HCT116 (cell line): ENCODE measurements around the gene IFNW1. TPM values are rescaled to one million over a fixed set of nuclear protein-coding genes. Genes with fewer than 3 reads are reported as not detected.

Source experiments
- ATAC-seq: fragments of 200-7000 bp; cut with Tn5 transposase; 2 replicates; pipeline ENCODE4 v1.9.1; 2020; ENCODE audit warnings: mild to moderate bottlenecking, moderate library complexity
- BruUV-seq: library from RNA; stranded (reverse); fragments of 400-500 nt; replicated peaks from 2 replicates; lab custom pipeline; 2021; lab: Mats Ljungman, UMichigan
- CTCF ChIA-PET: fragments of 300-600 bp; sonication (Branson Sonifier 250); formaldehyde crosslinking; loops from one replicate; lab custom pipeline; 2021; ENCODE audit warnings: antibody characterized with exemption; lab: Charles Lee
- POLR2A ChIA-PET: fragments of 300-600, 350-600 bp; sonication (Branson Sonifier 250); formaldehyde crosslinking; loops from one replicate; lab custom pipeline; 2021; ENCODE audit warnings: antibody characterized with exemption; lab: Charles Lee
- RAD21 ChIA-PET, 2 experiments: fragments of 300-600 bp; sonication (Branson Sonifier 250); formaldehyde crosslinking; loops; one replicate each; lab custom pipeline; 2023; ENCODE audit warnings: low total read pairs in 2 of 2; ENCODE audit not compliant: uncharacterized antibody in 2 of 2, unreplicated experiment in 2 of 2, low non-redundant PET in 1 of 2; lab: Charles Lee
- DNase-seq: peaks from one replicate; pipeline ENCODE4 v3.0.0-alpha.2; 2010; ENCODE audit warnings: low read depth, low spot score
- H2AFZ ChIP-seq: fragments of 200-600 bp; shearing (Covaris generic), sonication (generic); 2 replicates; pipeline ENCODE4 v1.6.1; 2017; ENCODE audit warnings: low read depth, mixed run types, mixed read lengths, antibody characterized with exemption, low read length; ENCODE audit not compliant: poor library complexity, severe bottlenecking
- H3K27ac ChIP-seq: 2 replicates; pipeline ENCODE4 v1.5.1; 2012; ENCODE audit warnings: low read depth, low read length
- H3K27me3 ChIP-seq: fragments of 200-600 bp; sonication (generic); 2 replicates; pipeline ENCODE4 v1.6.1; 2016; ENCODE audit warnings: mixed run types, low read length, mixed read lengths; ENCODE audit not compliant: insufficient read depth
- H3K36me3 ChIP-seq, 2 experiments: fragments of 200-500 bp in 1 of 2; fragments of 200-600 bp in 1 of 2; sonication (Bioruptor generic) in 1 of 2; sonication (generic) in 1 of 2; 2 replicates each; pipeline versions ENCODE4 v1.5.1 to v1.6.1; 2014 to 2016; ENCODE audit warnings: low read length in 2 of 2, inconsistent platforms in 1 of 2, mixed read lengths in 1 of 2, mixed run types in 1 of 2; ENCODE audit not compliant: insufficient read depth in 2 of 2, control insufficient read depth in 1 of 2
- H3K4me1 ChIP-seq, 2 experiments: fragments of 200-600 bp in 1 of 2; sonication (generic) in 1 of 2; 2 replicates each; pipeline versions ENCODE4 v1.5.1 to v1.6.1; 2012 to 2017; ENCODE audit warnings: low read length in 2 of 2, inconsistent platforms in 1 of 2, mild to moderate bottlenecking in 1 of 2, mixed read lengths in 1 of 2, mixed run types in 1 of 2, moderate library complexity in 1 of 2; ENCODE audit not compliant: insufficient read depth in 2 of 2, control insufficient read depth in 1 of 2
- H3K4me2 ChIP-seq: fragments of 200-600 bp; sonication (generic); 2 replicates; pipeline ENCODE4 v1.6.1; 2017; ENCODE audit warnings: mixed run types, low read length, mixed read lengths
- H3K4me3 ChIP-seq, 2 experiments: fragments of 200-600 bp in 1 of 2; sonication (generic) in 1 of 2; replicated peaks in 1 of 2; 2 replicates each; pipeline ENCODE4 v1.5.1; 2011 to 2016; ENCODE audit warnings: low read length in 2 of 2, control low read depth in 1 of 2, low read depth in 1 of 2, mild to moderate bottlenecking in 1 of 2, mixed read lengths in 1 of 2, mixed run types in 1 of 2
- H3K79me2 ChIP-seq: fragments of 200-600 bp; sonication (generic); 2 replicates; pipeline ENCODE4 v1.6.1; 2017; ENCODE audit warnings: mild to moderate bottlenecking, mixed run types, low read length, moderate library complexity, mixed read lengths; ENCODE audit not compliant: insufficient read depth
- H3K9ac ChIP-seq: fragments of 200-600 bp; sonication (generic); 2 replicates; pipeline ENCODE4 v1.6.1; 2016; ENCODE audit warnings: low read length, mixed read lengths
- H3K9me2 ChIP-seq: fragments of 200-600 bp; sonication (generic), shearing (Covaris generic); 2 replicates; pipeline ENCODE4 v1.6.1; 2017; ENCODE audit warnings: mixed run types, mild to moderate bottlenecking, moderate library complexity; ENCODE audit not compliant: insufficient read depth
- H3K9me3 ChIP-seq, 2 experiments: fragments of 200-500 bp in 1 of 2; fragments of 200-600 bp in 1 of 2; sonication (Bioruptor generic) in 1 of 2; sonication (generic) in 1 of 2; 2 replicates each; pipeline ENCODE4 v1.6.1; 2014 to 2017; ENCODE audit warnings: low read length in 2 of 2, mixed read lengths in 2 of 2, inconsistent platforms in 1 of 2, low read depth in 1 of 2, mild to moderate bottlenecking in 1 of 2, mixed run types in 1 of 2, moderate library complexity in 1 of 2; ENCODE audit not compliant: control insufficient read depth in 1 of 2, insufficient read depth in 1 of 2
- H4K20me1 ChIP-seq: fragments of 200-600 bp; sonication (generic), shearing (Covaris generic); 2 replicates; pipeline ENCODE4 v1.6.1; 2017; ENCODE audit warnings: mixed run types, mild to moderate bottlenecking, moderate library complexity; ENCODE audit not compliant: insufficient read depth
- CBX3 ChIP-seq: IDR thresholded peaks from 2 replicates; pipeline ENCODE4 v1.6.1; 2012; ENCODE audit warnings: low read depth
- CEBPB ChIP-seq: IDR thresholded peaks from 2 replicates; pipeline ENCODE4 v1.6.1; 2012; ENCODE audit warnings: low read depth
- EGR1 ChIP-seq: IDR thresholded peaks from 2 replicates; pipeline ENCODE4 v1.6.1; 2012; ENCODE audit warnings: low read depth
- EZH2phosphoT487 ChIP-seq: fragments of 200-600 bp; IDR thresholded peaks from 2 replicates; pipeline ENCODE4 v1.6.1; 2018; ENCODE audit warnings: antibody characterized with exemption, borderline replicate concordance
- FOSL1 ChIP-seq: IDR thresholded peaks from 2 replicates; pipeline ENCODE4 v1.6.1; 2012; ENCODE audit warnings: low read depth
- JUND ChIP-seq: IDR thresholded peaks from 2 replicates; pipeline ENCODE4 v1.6.1; 2012
- POLR2A ChIP-seq: IDR thresholded peaks from 2 replicates; pipeline ENCODE4 v1.7.0; 2011; ENCODE audit warnings: borderline replicate concordance; ENCODE audit not compliant: insufficient read depth, insufficient read length; ENCODE audit errors: extremely low read depth
- RAD21 ChIP-seq: IDR thresholded peaks from 2 replicates; pipeline ENCODE4 v1.6.1; 2012; ENCODE audit warnings: low read depth, mild to moderate bottlenecking
- REST ChIP-seq: IDR thresholded peaks from 2 replicates; pipeline ENCODE4 v1.6.1; 2012; ENCODE audit warnings: low read depth
- SIN3A ChIP-seq: IDR thresholded peaks from 2 replicates; pipeline ENCODE4 v1.6.1; 2012; ENCODE audit warnings: low read depth
- SP1 ChIP-seq: IDR thresholded peaks from 2 replicates; pipeline ENCODE4 v1.6.1; 2012; ENCODE audit warnings: low read depth
- TCF7L2 ChIP-seq: IDR thresholded peaks from 2 replicates; pipeline ENCODE4 v1.7.0; 2011; ENCODE audit warnings: borderline replicate concordance, inconsistent platforms; ENCODE audit not compliant: insufficient read depth, insufficient read length; ENCODE audit errors: extremely low read depth
- intact Hi-C: fragments of 100-400 bp; cut with micrococcal nuclease; formaldehyde crosslinking; loops from 2 replicates; pipeline ENCODE4 v1.10.0; 2022
- total RNA-seq: library from RNA; stranded (reverse); gene quantifications from one replicate; pipeline ENCODE4 v1.2.1, GENCODE V29; 2021; ENCODE audit not compliant: unreplicated experiment

The IFNW1 gene
- total RNA-seq, 1 experiment from 2014 or later: not detected

GRCh38 chr9:21097817-21098216 lies 43.8 kb downstream of the IFNW1 start:
- Histone ChIP-seq H3K4me3 (no peak overlapping the region), H3K9me2 (no peaks in the 10 kb centered on the region), H3K9ac (no peak overlapping the region), H3K4me2 (no peak overlapping the region), H2AFZ (no peak overlapping the region), H4K20me1 (no peaks in the 10 kb centered on the region), H3K79me2 (no peaks in the 10 kb centered on the region), H3K36me3 (no peaks in the 10 kb centered on the region), H3K4me1 (no peaks in the 10 kb centered on the region), H3K27ac (no peak overlapping the region), H3K27me3 (no peaks in the 10 kb centered on the region), H3K9me3 (no peaks in the 10 kb centered on the region)
- POLR2A ChIA-PET: no interaction called here
- DNase-seq: no peak
- BruUV-seq: no TSS peak
- TF ChIP-seq JUND: no peak
- TF ChIP-seq RAD21: no peak
- no peak for TF ChIP-seq EZH2phosphoT487
- no peak for TF ChIP-seq EGR1
- TF ChIP-seq CEBPB: no peak
- TF ChIP-seq TCF7L2: no peak
- no peak for TF ChIP-seq SP1
- no peak for TF ChIP-seq SIN3A
- no peak for TF ChIP-seq CBX3
- no peak for TF ChIP-seq REST
- TF ChIP-seq FOSL1: no peak
- TF ChIP-seq POLR2A: no peak
- no peak for ATAC-seq
- CTCF ChIA-PET: no interaction called here
- intact Hi-C loops: no loop called here
- RAD21 ChIA-PET: no interaction called here
